IMR-90 (cell line): ENCODE results near the gene ABT1. TPM values are rescaled to one million over a fixed set of nuclear protein-coding genes. Genes with fewer than 3 reads are reported as not detected.
A peak's percentile ranks its signal among the peaks of the same experiment; 100 is the strongest.

Experiments
- ATAC-seq: fragments of 200-7000 bp; cut with Tn5 transposase; 2 replicates; pipeline ENCODE4 v1.9.1; 2020; ENCODE audit warnings: low read depth, mild to moderate bottlenecking, moderate library complexity
- BruUV-seq: library from RNA; stranded (reverse); fragments of 400-500 nt; replicated peaks from 2 replicates; lab custom pipeline; 2021; lab: Mats Ljungman, UMichigan
- CTCF ChIA-PET: fragments of 300-600 bp; formaldehyde crosslinking; extraction: SDS; loops from one replicate; lab custom pipeline; 2021; ENCODE audit warnings: antibody characterized with exemption; lab: Yijun Ruan, JAX
- POLR2A ChIA-PET: fragments of 300-600 bp; sonication (Branson Sonifier 250); formaldehyde crosslinking; loops from one replicate; lab custom pipeline; 2022; ENCODE audit warnings: antibody characterized with exemption; ENCODE audit not compliant: unreplicated experiment; lab: Charles Lee
- DNase-seq: peaks from one replicate; pipeline ENCODE4 v3.0.0; 2013
- H2AFZ ChIP-seq: replicated peaks from 2 replicates; pipeline ENCODE3; 2013; ENCODE audit warnings: low read length, mild to moderate bottlenecking; ENCODE audit not compliant: poor library complexity
- H2AK5ac ChIP-seq: 2 replicates; pipeline ENCODE4 v1.6.1; 2013; ENCODE audit warnings: low read depth, low read length, inconsistent platforms
- H2AK9ac ChIP-seq: replicated peaks from 2 replicates; pipeline ENCODE3; 2013; ENCODE audit warnings: mild to moderate bottlenecking, low read depth, low read length, moderate library complexity; ENCODE audit not compliant: poor library complexity
- H2BK120ac ChIP-seq: 2 replicates; pipeline ENCODE4 v1.6.1; 2013; ENCODE audit warnings: low read depth, low read length, inconsistent platforms
- H2BK15ac ChIP-seq: 3 replicates; pipeline ENCODE4 v1.6.1; 2013; ENCODE audit warnings: low read depth, low read length, inconsistent platforms
- H2BK20ac ChIP-seq: 2 replicates; pipeline ENCODE4 v1.6.1; 2013; ENCODE audit warnings: low read depth, mild to moderate bottlenecking, inconsistent platforms, low read length, moderate library complexity
- H2BK5ac ChIP-seq: 2 replicates; pipeline ENCODE4 v1.6.1; 2013; ENCODE audit warnings: mild to moderate bottlenecking, low read depth, low read length, inconsistent platforms; ENCODE audit not compliant: poor library complexity, severe bottlenecking
- H3K14ac ChIP-seq: replicated peaks from 2 replicates; pipeline ENCODE4 v1.6.1; 2013; ENCODE audit warnings: low read depth, low read length, inconsistent platforms
- H3K18ac ChIP-seq: 2 replicates; pipeline ENCODE4 v1.6.1; 2013; ENCODE audit warnings: low read depth, low read length, control low read depth
- H3K23ac ChIP-seq: 2 replicates; pipeline ENCODE4 v1.6.1; 2013; ENCODE audit warnings: low read depth, low read length, inconsistent platforms
- H3K27ac ChIP-seq: 2 replicates; pipeline ENCODE4 v1.5.1; 2013; ENCODE audit warnings: mild to moderate bottlenecking, control low read depth, low read length; ENCODE audit not compliant: insufficient read depth
- H3K27me3 ChIP-seq: 2 replicates; pipeline ENCODE4 v1.6.1; 2013; ENCODE audit warnings: low read length; ENCODE audit not compliant: control insufficient read depth, insufficient read depth
- H3K36me3 ChIP-seq: 2 replicates; pipeline ENCODE4 v1.6.1; 2013; ENCODE audit warnings: low read length, mixed read lengths; ENCODE audit not compliant: control insufficient read depth, insufficient read depth
- H3K4ac ChIP-seq: 2 replicates; pipeline ENCODE4 v1.6.1; 2013; ENCODE audit warnings: low read depth, low read length, inconsistent platforms
- H3K4me1 ChIP-seq: 2 replicates; pipeline ENCODE4 v1.6.1; 2013; ENCODE audit warnings: low read length, mixed read lengths; ENCODE audit not compliant: control insufficient read depth, insufficient read depth
- H3K4me2 ChIP-seq: 2 replicates; pipeline ENCODE4 v1.6.1; 2013; ENCODE audit warnings: low read depth, mild to moderate bottlenecking, control low read depth, low read length, moderate library complexity
- H3K4me3 ChIP-seq: 2 replicates; pipeline ENCODE4 v1.5.1; 2013; ENCODE audit warnings: low read depth, mild to moderate bottlenecking, control low read depth, low read length, moderate library complexity; ENCODE audit not compliant: insufficient read depth
- H3K56ac ChIP-seq: 2 replicates; pipeline ENCODE4 v1.6.1; 2013; ENCODE audit warnings: low read length, inconsistent platforms; ENCODE audit not compliant: insufficient read depth; ENCODE audit errors: extremely low read depth
- H3K79me1 ChIP-seq, 2 experiments: 2 replicates each; pipeline ENCODE4 v1.6.1; 2013; ENCODE audit warnings: low read length in 2 of 2, inconsistent platforms in 1 of 2, low read depth in 1 of 2
- H3K9ac ChIP-seq: 2 replicates; pipeline ENCODE4 v1.6.1; 2013; ENCODE audit warnings: low read depth, low read length, control low read depth
- H3K9me1 ChIP-seq: 2 replicates; pipeline ENCODE4 v1.6.1; 2013; ENCODE audit warnings: low read length, inconsistent platforms; ENCODE audit not compliant: insufficient read depth
- H3K9me3 ChIP-seq: 2 replicates; pipeline ENCODE4 v1.6.1; 2013; ENCODE audit warnings: low read length; ENCODE audit not compliant: control insufficient read depth, insufficient read depth
- H4K20me1 ChIP-seq: 2 replicates; pipeline ENCODE4 v1.6.1; 2013; ENCODE audit warnings: low read length, inconsistent platforms; ENCODE audit not compliant: insufficient read depth
- H4K5ac ChIP-seq: 2 replicates; pipeline ENCODE4 v1.6.1; 2013; ENCODE audit warnings: mild to moderate bottlenecking, low read depth, low read length, control low read depth
- H4K8ac ChIP-seq, 2 experiments: 2 replicates each; pipeline ENCODE4 v1.6.1; 2013; ENCODE audit warnings: low read depth in 2 of 2, low read length in 2 of 2, control low read depth in 1 of 2, inconsistent platforms in 1 of 2
- H4K91ac ChIP-seq: 2 replicates; pipeline ENCODE4 v1.6.1; 2013; ENCODE audit warnings: low read depth, low read length, inconsistent platforms; ENCODE audit not compliant: insufficient read depth
- CEBPB ChIP-seq: IDR thresholded peaks from 2 replicates; pipeline ENCODE4 v1.6.1; 2012; ENCODE audit warnings: low read depth, low read length, improper control_type of control experiment
- FOS ChIP-seq: fragments of 150-350 bp; IDR thresholded peaks from 2 replicates; pipeline ENCODE4 v1.6.1; 2016; ENCODE audit warnings: low read depth, low read length
- NFE2L2 ChIP-seq: fragments of 150-350 bp; IDR thresholded peaks from 2 replicates; pipeline ENCODE4 v1.6.1; 2016; ENCODE audit warnings: low read depth, mild to moderate bottlenecking, low read length
- WGBS, 2 experiments: methylation state at CpG; one replicate each; pipeline versions ENCODE4 v1.1.5 to v1.1.7; 2013; ENCODE audit warnings: missing lambda C conversion rate in 2 of 2; ENCODE audit not compliant: insufficient read length in 1 of 2; ENCODE audit errors: extremely low coverage in 2 of 2; 5-methylcytosine and 5-hydroxymethylcytosine counted together
- dilution Hi-C: fragments of 300-500 bp; cut with HindIII; formaldehyde crosslinking; loops from one replicate; pipeline ENCODE4 v1.14.3; 2018; ENCODE audit warnings: low sequenced_read_pairs; ENCODE audit not compliant: unreplicated experiment
- in situ Hi-C: fragments of 300-500 bp; cut with MboI; formaldehyde crosslinking; loops from 3 replicates; pipeline ENCODE4 v1.14.3; 2019; ENCODE audit warnings: low sequenced_read_pairs, inconsistent platforms, mixed read lengths
- intact Hi-C: fragments of 100-400 bp; cut with micrococcal nuclease; formaldehyde crosslinking; loops from 2 replicates; pipeline ENCODE4 v1.10.0; 2022
- polyA plus RNA-seq, 3 experiments: library from polyadenylated mRNA; depleted of rRNA; stranded (reverse); fragments of >200 nt; gene quantifications; 2 replicates each; pipeline ENCODE4 v1.2.3, GENCODE V29; 2012; ENCODE audit warnings: low replicate concordance in 1 of 3
- total RNA-seq: library from RNA; depleted of rRNA; stranded (reverse); fragments of >200 nt; gene quantifications from 2 replicates; pipeline ENCODE4 v1.2.3, GENCODE V29; 2012

The ABT1 gene
- total and polyA plus RNA-seq, 2 of the 4 experiments (the other 2 are of a cell fraction), result 15.2 to 15.4 TPM

DNA sequence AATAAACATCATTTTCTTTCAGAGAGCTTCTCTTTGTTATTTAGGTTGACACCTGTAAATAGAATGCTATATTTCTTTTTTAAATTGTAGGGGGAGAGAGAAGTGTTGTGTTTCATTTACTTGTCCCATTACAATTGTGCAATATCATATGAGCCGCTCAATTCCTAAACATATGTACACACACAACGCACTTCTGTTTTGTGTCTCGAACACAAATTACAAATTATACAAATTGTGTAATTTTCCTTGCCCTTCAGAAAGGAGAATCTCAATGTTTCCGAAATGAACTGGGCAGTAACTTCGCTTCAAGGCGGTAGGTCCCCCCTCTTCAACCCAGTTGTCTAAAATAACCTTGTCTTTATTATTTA is 2.6 kb upstream of the ABT1 start:
- DNase-seq, result no peak
- CTCF ChIA-PET, result interaction anchor here (1.0 kb wide), 1 partner anchor 17 kb away, joined by 4 read pairs; no protein-coding TSS in a partner anchor
- no peak overlapping the region for H3K18ac ChIP-seq
- no peak overlapping the region for H2AFZ ChIP-seq
- H4K91ac ChIP-seq, result no peak overlapping the region
- in situ Hi-C loops (no loop called here), dilution Hi-C loops (no loop called here), intact Hi-C loops (no loop called here)
- POLR2A ChIA-PET, result no interaction called here
- peaks cover 3% of the 10 kb centered on the region; the same call in 1 of the 2 replicates for H3K4me1 ChIP-seq
- no peak overlapping the region for H3K9ac ChIP-seq
- no peak overlapping the region for H3K27ac ChIP-seq
- H2BK120ac ChIP-seq, result no peak overlapping the region
- H3K4me3 ChIP-seq, result no peak overlapping the region
- BruUV-seq, result no TSS peak
- 61% methylated on average over 3 of the region's 6 CpGs; no CpG with 5 or more reads in 1 of the 2 experiments for WGBS, 2 experiments
- no peak overlapping the region for H2AK9ac ChIP-seq
- H3K23ac ChIP-seq, result no peak overlapping the region
- ATAC-seq, result no peak
- no peaks in the 10 kb centered on the region for H3K9me3 ChIP-seq
- H4K20me1 ChIP-seq, result no peaks in the 10 kb centered on the region
- H3K56ac ChIP-seq, result no peak overlapping the region
- H2AK5ac ChIP-seq, result no peak overlapping the region
- H3K36me3 ChIP-seq, result peaks cover 8% of the 10 kb centered on the region
- no peak overlapping the region for H4K5ac ChIP-seq
- no peak overlapping the region for H3K4me2 ChIP-seq
- H3K9me1 ChIP-seq, result no peaks in the 10 kb centered on the region; the same call in 1 of the 2 replicates
- H3K14ac ChIP-seq, result no peak overlapping the region
- H2BK20ac ChIP-seq, result no peak overlapping the region
- no peak overlapping the region for H3K4ac ChIP-seq
- no peak overlapping the region for H4K8ac ChIP-seq
- H2BK15ac ChIP-seq, result no peak overlapping the region
- no peak overlapping the region for H2BK5ac ChIP-seq
- peaks cover 8 to 19% of the 10 kb centered on the region in 2 experiments; a peak in 3 of 4 replicates for H3K79me1 ChIP-seq
- no peaks in the 10 kb centered on the region for H3K27me3 ChIP-seq
- TF ChIP-seq FOS, result no peak
- peak; percentile 68 for TF ChIP-seq CEBPB
- TF ChIP-seq NFE2L2, result no peak
